IMR-90 (cell line): ENCODE measurements around the gene FGF5. TPM values are rescaled to one million over a fixed set of nuclear protein-coding genes. Genes with fewer than 3 reads are reported as not detected.

ENCODE experiments used
- ATAC-seq: fragments of 200-7000 bp; cut with Tn5 transposase; 2 replicates; pipeline ENCODE4 v1.9.1; 2020; ENCODE audit warnings: low read depth, mild to moderate bottlenecking, moderate library complexity
- BruUV-seq: library from RNA; stranded (reverse); fragments of 400-500 nt; replicated peaks from 2 replicates; lab custom pipeline; 2021; lab: Mats Ljungman, UMichigan
- CTCF ChIA-PET: fragments of 300-600 bp; formaldehyde crosslinking; extraction: SDS; loops from one replicate; lab custom pipeline; 2021; ENCODE audit warnings: antibody characterized with exemption; lab: Yijun Ruan, JAX
- POLR2A ChIA-PET: fragments of 300-600 bp; sonication (Branson Sonifier 250); formaldehyde crosslinking; loops from one replicate; lab custom pipeline; 2022; ENCODE audit warnings: antibody characterized with exemption; ENCODE audit not compliant: unreplicated experiment; lab: Charles Lee
- DNase-seq: peaks from one replicate; pipeline ENCODE4 v3.0.0; 2013
- H2AFZ ChIP-seq: replicated peaks from 2 replicates; pipeline ENCODE3; 2013; ENCODE audit warnings: low read length, mild to moderate bottlenecking; ENCODE audit not compliant: poor library complexity
- H2AK5ac ChIP-seq: 2 replicates; pipeline ENCODE4 v1.6.1; 2013; ENCODE audit warnings: low read depth, low read length, inconsistent platforms
- H2AK9ac ChIP-seq: replicated peaks from 2 replicates; pipeline ENCODE3; 2013; ENCODE audit warnings: mild to moderate bottlenecking, low read depth, low read length, moderate library complexity; ENCODE audit not compliant: poor library complexity
- H2BK120ac ChIP-seq: 2 replicates; pipeline ENCODE4 v1.6.1; 2013; ENCODE audit warnings: low read depth, low read length, inconsistent platforms
- H2BK15ac ChIP-seq: 3 replicates; pipeline ENCODE4 v1.6.1; 2013; ENCODE audit warnings: low read depth, low read length, inconsistent platforms
- H2BK20ac ChIP-seq: 2 replicates; pipeline ENCODE4 v1.6.1; 2013; ENCODE audit warnings: low read depth, mild to moderate bottlenecking, inconsistent platforms, low read length, moderate library complexity
- H2BK5ac ChIP-seq: 2 replicates; pipeline ENCODE4 v1.6.1; 2013; ENCODE audit warnings: mild to moderate bottlenecking, low read depth, low read length, inconsistent platforms; ENCODE audit not compliant: poor library complexity, severe bottlenecking
- H3K14ac ChIP-seq: replicated peaks from 2 replicates; pipeline ENCODE4 v1.6.1; 2013; ENCODE audit warnings: low read depth, low read length, inconsistent platforms
- H3K18ac ChIP-seq: 2 replicates; pipeline ENCODE4 v1.6.1; 2013; ENCODE audit warnings: low read depth, low read length, control low read depth
- H3K23ac ChIP-seq: 2 replicates; pipeline ENCODE4 v1.6.1; 2013; ENCODE audit warnings: low read depth, low read length, inconsistent platforms
- H3K27ac ChIP-seq: 2 replicates; pipeline ENCODE4 v1.5.1; 2013; ENCODE audit warnings: mild to moderate bottlenecking, control low read depth, low read length; ENCODE audit not compliant: insufficient read depth
- H3K27me3 ChIP-seq: 2 replicates; pipeline ENCODE4 v1.6.1; 2013; ENCODE audit warnings: low read length; ENCODE audit not compliant: control insufficient read depth, insufficient read depth
- H3K36me3 ChIP-seq: 2 replicates; pipeline ENCODE4 v1.6.1; 2013; ENCODE audit warnings: low read length, mixed read lengths; ENCODE audit not compliant: control insufficient read depth, insufficient read depth
- H3K4ac ChIP-seq: 2 replicates; pipeline ENCODE4 v1.6.1; 2013; ENCODE audit warnings: low read depth, low read length, inconsistent platforms
- H3K4me1 ChIP-seq: 2 replicates; pipeline ENCODE4 v1.6.1; 2013; ENCODE audit warnings: low read length, mixed read lengths; ENCODE audit not compliant: control insufficient read depth, insufficient read depth
- H3K4me2 ChIP-seq: 2 replicates; pipeline ENCODE4 v1.6.1; 2013; ENCODE audit warnings: low read depth, mild to moderate bottlenecking, control low read depth, low read length, moderate library complexity
- H3K4me3 ChIP-seq: 2 replicates; pipeline ENCODE4 v1.5.1; 2013; ENCODE audit warnings: low read depth, mild to moderate bottlenecking, control low read depth, low read length, moderate library complexity; ENCODE audit not compliant: insufficient read depth
- H3K56ac ChIP-seq: 2 replicates; pipeline ENCODE4 v1.6.1; 2013; ENCODE audit warnings: low read length, inconsistent platforms; ENCODE audit not compliant: insufficient read depth; ENCODE audit errors: extremely low read depth
- H3K79me1 ChIP-seq, 2 experiments: 2 replicates each; pipeline ENCODE4 v1.6.1; 2013; ENCODE audit warnings: low read length in 2 of 2, inconsistent platforms in 1 of 2, low read depth in 1 of 2
- H3K9ac ChIP-seq: 2 replicates; pipeline ENCODE4 v1.6.1; 2013; ENCODE audit warnings: low read depth, low read length, control low read depth
- H3K9me1 ChIP-seq: 2 replicates; pipeline ENCODE4 v1.6.1; 2013; ENCODE audit warnings: low read length, inconsistent platforms; ENCODE audit not compliant: insufficient read depth
- H3K9me3 ChIP-seq: 2 replicates; pipeline ENCODE4 v1.6.1; 2013; ENCODE audit warnings: low read length; ENCODE audit not compliant: control insufficient read depth, insufficient read depth
- H4K20me1 ChIP-seq: 2 replicates; pipeline ENCODE4 v1.6.1; 2013; ENCODE audit warnings: low read length, inconsistent platforms; ENCODE audit not compliant: insufficient read depth
- H4K5ac ChIP-seq: 2 replicates; pipeline ENCODE4 v1.6.1; 2013; ENCODE audit warnings: mild to moderate bottlenecking, low read depth, low read length, control low read depth
- H4K8ac ChIP-seq, 2 experiments: 2 replicates each; pipeline ENCODE4 v1.6.1; 2013; ENCODE audit warnings: low read depth in 2 of 2, low read length in 2 of 2, control low read depth in 1 of 2, inconsistent platforms in 1 of 2
- H4K91ac ChIP-seq: 2 replicates; pipeline ENCODE4 v1.6.1; 2013; ENCODE audit warnings: low read depth, low read length, inconsistent platforms; ENCODE audit not compliant: insufficient read depth
- BHLHE40 ChIP-seq: fragments of 150-350 bp; IDR thresholded peaks from 2 replicates; pipeline ENCODE4 v1.6.1; 2016; ENCODE audit warnings: mild to moderate bottlenecking, low read depth, low read length
- CEBPB ChIP-seq: IDR thresholded peaks from 2 replicates; pipeline ENCODE4 v1.6.1; 2012; ENCODE audit warnings: low read depth, low read length, improper control_type of control experiment
- CHD1 ChIP-seq: IDR thresholded peaks from 2 replicates; pipeline ENCODE4 v1.6.1; 2012; ENCODE audit warnings: low read depth, low read length, improper control_type of control experiment
- CTCF ChIP-seq: conservative IDR thresholded peaks from 2 replicates; pipeline ENCODE4 v1.5.1; 2012; ENCODE audit warnings: mild to moderate bottlenecking, low read depth, low read length, improper control_type of control experiment
- FOS ChIP-seq: fragments of 150-350 bp; IDR thresholded peaks from 2 replicates; pipeline ENCODE4 v1.6.1; 2016; ENCODE audit warnings: low read depth, low read length
- MAFK ChIP-seq: IDR thresholded peaks from 2 replicates; pipeline ENCODE4 v1.6.1; 2012; ENCODE audit warnings: low read depth, low read length, improper control_type of control experiment
- MXI1 ChIP-seq: IDR thresholded peaks from 2 replicates; pipeline ENCODE4 v1.6.1; 2012; ENCODE audit warnings: low read depth, mild to moderate bottlenecking, low read length, moderate library complexity, borderline replicate concordance
- NFE2L2 ChIP-seq: fragments of 150-350 bp; IDR thresholded peaks from 2 replicates; pipeline ENCODE4 v1.6.1; 2016; ENCODE audit warnings: low read depth, mild to moderate bottlenecking, low read length
- POLR2A ChIP-seq: IDR thresholded peaks from 2 replicates; pipeline ENCODE4 v1.6.1; 2012; ENCODE audit warnings: mild to moderate bottlenecking, low read depth, low read length
- RAD21 ChIP-seq: IDR thresholded peaks from 2 replicates; pipeline ENCODE4 v1.6.1; 2012; ENCODE audit warnings: low read length, improper control_type of control experiment
- RCOR1 ChIP-seq: IDR thresholded peaks from 2 replicates; pipeline ENCODE4 v1.6.1; 2012; ENCODE audit warnings: mild to moderate bottlenecking, low read length, improper control_type of control experiment; ENCODE audit not compliant: insufficient replicate concordance
- USF2 ChIP-seq: fragments of 150-350 bp; IDR thresholded peaks from 2 replicates; pipeline ENCODE4 v1.6.1; 2017; ENCODE audit warnings: mild to moderate bottlenecking, antibody characterized with exemption, low read length, low read depth
- WGBS, 2 experiments: methylation state at CpG; one replicate each; pipeline versions ENCODE4 v1.1.5 to v1.1.7; 2013; ENCODE audit warnings: missing lambda C conversion rate in 2 of 2; ENCODE audit not compliant: insufficient read length in 1 of 2; ENCODE audit errors: extremely low coverage in 2 of 2; 5-methylcytosine and 5-hydroxymethylcytosine counted together
- dilution Hi-C: fragments of 300-500 bp; cut with HindIII; formaldehyde crosslinking; loops from one replicate; pipeline ENCODE4 v1.14.3; 2018; ENCODE audit warnings: low sequenced_read_pairs; ENCODE audit not compliant: unreplicated experiment
- in situ Hi-C: fragments of 300-500 bp; cut with MboI; formaldehyde crosslinking; loops from 3 replicates; pipeline ENCODE4 v1.14.3; 2019; ENCODE audit warnings: low sequenced_read_pairs, inconsistent platforms, mixed read lengths
- intact Hi-C: fragments of 100-400 bp; cut with micrococcal nuclease; formaldehyde crosslinking; loops from 2 replicates; pipeline ENCODE4 v1.10.0; 2022
- polyA plus RNA-seq, 3 experiments: library from polyadenylated mRNA; depleted of rRNA; stranded (reverse); fragments of >200 nt; gene quantifications; 2 replicates each; pipeline ENCODE4 v1.2.3, GENCODE V29; 2012; ENCODE audit warnings: low replicate concordance in 1 of 3
- total RNA-seq: library from RNA; depleted of rRNA; stranded (reverse); fragments of >200 nt; gene quantifications from 2 replicates; pipeline ENCODE4 v1.2.3, GENCODE V29; 2012

Gene FGF5
- total and polyA plus RNA-seq, 2 of the 4 experiments (the other 2 are of a cell fraction) = 18.6 to 42.1 TPM

DNA sequence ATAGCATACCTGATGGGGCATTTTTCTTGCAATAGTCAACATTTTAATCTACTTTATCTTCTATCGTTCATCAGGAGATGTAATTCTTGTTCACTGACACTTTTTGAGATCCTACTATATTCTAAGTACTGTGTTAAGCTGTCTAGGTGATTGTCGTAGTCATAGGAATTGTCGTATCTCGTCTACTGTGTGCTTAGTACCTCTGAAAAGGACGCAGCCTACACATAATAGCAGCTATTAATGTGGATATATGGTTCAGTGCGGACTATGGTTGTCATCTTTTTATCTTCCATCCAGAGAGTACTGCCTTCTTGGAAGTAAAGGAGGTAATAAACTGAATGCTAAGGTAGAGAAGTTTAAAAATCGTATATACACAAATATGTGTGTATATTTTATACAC is 47.2 kb downstream of the FGF5 start:
- no peak overlapping the region for H4K91ac ChIP-seq
- H3K23ac ChIP-seq = no peak overlapping the region
- no peak overlapping the region for H3K14ac ChIP-seq
- H3K9me3 ChIP-seq = no peaks in the 10 kb centered on the region
- no peaks in the 10 kb centered on the region for H3K27me3 ChIP-seq
- no peak overlapping the region for H3K4me3 ChIP-seq
- H3K9me1 ChIP-seq = peaks cover under 1% of the 10 kb centered on the region; the same call in 1 of the 2 replicates
- H2AK5ac ChIP-seq = no peak overlapping the region
- H2BK15ac ChIP-seq = no peak overlapping the region; the same call in 2 of the 3 replicates
- H4K5ac ChIP-seq = no peak overlapping the region
- H3K79me1 ChIP-seq = peaks cover 3 to 16% of the 10 kb centered on the region in 2 experiments; a peak in 3 of 4 replicates
- dilution Hi-C loops (no loop called here), intact Hi-C loops (no loop called here), in situ Hi-C loops (no loop called here)
- no peak overlapping the region for H2AFZ ChIP-seq
- H2BK20ac ChIP-seq = no peak overlapping the region
- H4K8ac ChIP-seq = no peak overlapping the region; a peak in 1 of 4 replicates
- POLR2A ChIA-PET = no interaction called here
- no TSS peak for BruUV-seq
- H3K36me3 ChIP-seq = no peaks in the 10 kb centered on the region
- no peak overlapping the region for H3K9ac ChIP-seq
- no peak overlapping the region for H3K56ac ChIP-seq
- H2BK120ac ChIP-seq = no peak overlapping the region
- no peak overlapping the region for H2BK5ac ChIP-seq
- H3K4me2 ChIP-seq = no peak overlapping the region
- no peak for DNase-seq
- ATAC-seq = no peak
- H2AK9ac ChIP-seq = no peak overlapping the region
- WGBS, 2 experiments = no CpG with 5 or more reads among the region's 7 CpGs
- H3K4me1 ChIP-seq = peaks cover 8% of the 10 kb centered on the region
- no peak overlapping the region for H3K18ac ChIP-seq
- CTCF ChIA-PET = interaction anchor here (1.8 kb wide), 1 partner anchor 9 kb away, joined by 6 read pairs; no protein-coding TSS in a partner anchor
- H3K27ac ChIP-seq = no peak overlapping the region
- no peak for TF ChIP-seq CTCF
- no peak for TF ChIP-seq MAFK
- no peak for TF ChIP-seq CEBPB
- TF ChIP-seq POLR2A = no peak
- no peak for TF ChIP-seq RCOR1
- no peak for TF ChIP-seq MXI1
- TF ChIP-seq USF2 = no peak
- TF ChIP-seq RAD21 = no peak
- no peak for TF ChIP-seq BHLHE40
- TF ChIP-seq FOS = no peak
- TF ChIP-seq NFE2L2 = no peak
- TF ChIP-seq CHD1 = no peak
- H4K20me1 ChIP-seq = no peaks in the 10 kb centered on the region
- H3K4ac ChIP-seq = no peak overlapping the region
